Retina (tissue), 1 donor: Measurements from ENCODE around the gene PPP1R15B.

Source experiments
- DNase-seq: peaks from one replicate; pipeline ENCODE4 v3.0.0-alpha.2; 2016

PPP1R15B gene

GRCh38 chr1:204419064-204419403 is 7.4 kb upstream of the PPP1R15B start:
- no peak for DNase-seq

DNA sequence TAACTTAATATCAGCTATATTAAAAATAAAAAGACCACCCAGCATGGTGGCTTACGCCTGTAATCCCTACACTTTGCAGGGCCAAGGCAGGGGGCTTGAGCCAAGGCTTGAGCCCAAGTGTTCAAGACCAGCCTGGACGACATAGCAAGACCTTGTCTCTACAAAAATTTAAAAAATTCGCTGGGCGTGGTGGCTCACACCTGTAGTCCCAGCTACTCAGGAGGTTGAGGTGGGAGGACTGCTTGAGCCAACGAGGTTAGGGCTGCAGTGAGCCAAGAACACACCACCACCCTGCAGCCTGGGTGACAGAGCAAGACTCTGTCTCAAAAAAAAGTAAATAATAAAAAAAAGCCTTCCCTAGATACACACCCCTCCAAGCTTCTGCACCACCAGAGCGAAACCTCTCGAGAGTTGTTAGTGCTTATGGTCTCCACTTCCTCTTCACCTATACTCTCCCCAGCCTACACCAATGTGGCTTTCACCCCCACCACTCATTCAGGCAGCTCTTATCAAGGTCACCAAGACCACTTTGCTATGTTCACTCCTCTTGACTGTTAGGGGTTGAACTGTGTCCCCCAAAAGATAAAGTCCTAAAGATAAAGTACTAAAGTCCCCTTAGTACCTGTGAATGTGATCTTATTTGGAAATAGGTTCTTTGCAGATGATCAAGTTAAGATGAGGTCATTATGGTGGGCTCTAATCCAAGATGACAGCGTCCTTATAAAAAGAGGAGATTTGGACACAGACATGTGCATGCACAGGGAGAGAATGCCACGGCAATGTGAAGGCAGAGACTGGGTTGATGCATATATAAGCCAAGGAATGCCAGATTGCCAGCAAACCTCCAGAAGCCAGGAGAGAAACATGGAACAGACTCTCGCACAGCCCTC is 6.8 kb upstream of the PPP1R15B start:
- no peak for DNase-seq

DNA sequence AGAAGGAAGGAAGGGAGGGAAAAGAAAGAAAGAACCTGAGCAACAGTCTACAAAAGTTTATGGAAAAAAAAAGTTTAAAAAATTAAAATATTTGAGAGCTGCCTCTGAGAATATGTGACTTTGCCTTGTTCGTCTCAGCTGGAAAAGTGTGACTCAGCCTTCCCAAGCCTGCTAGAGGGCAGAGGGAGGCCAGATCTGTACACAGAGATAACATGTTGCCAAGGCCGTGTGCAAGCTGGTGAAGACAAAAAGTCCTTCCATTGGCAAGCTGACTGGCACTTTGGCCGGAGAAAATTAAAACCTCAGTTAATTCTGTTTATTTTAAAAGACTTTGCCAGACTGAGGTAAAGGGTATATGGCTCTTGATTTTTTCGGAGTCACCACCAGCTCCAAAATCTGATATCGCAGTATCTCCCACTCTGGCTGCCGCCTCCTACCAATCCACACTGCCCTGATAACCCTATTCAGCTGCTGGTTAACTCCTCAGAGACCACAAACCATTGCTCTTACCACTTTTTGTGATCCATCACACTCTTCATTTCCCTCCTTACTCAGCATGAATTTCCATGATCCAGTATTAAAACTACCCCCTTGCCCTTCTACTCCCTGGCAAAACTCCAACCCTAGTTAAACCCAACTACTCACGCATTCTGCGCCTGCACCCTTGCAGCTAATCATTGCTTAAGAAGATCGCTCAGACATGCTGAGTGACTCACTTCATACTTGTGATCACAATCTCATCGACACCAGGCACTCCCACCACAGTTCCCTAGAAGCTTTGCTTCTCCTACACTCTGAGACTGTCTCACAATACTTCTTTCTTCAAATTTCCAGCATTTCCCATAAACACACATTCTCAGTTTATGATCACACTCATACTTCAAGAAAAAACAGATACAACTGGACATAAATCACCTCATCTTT is 5.7 kb upstream of the PPP1R15B start:
- DNase-seq, result no peak

- no peak for DNase-seq
Measured at GRCh38 chr1:204416589-204417073, 5.0 kb upstream of the PPP1R15B start.

DNA sequence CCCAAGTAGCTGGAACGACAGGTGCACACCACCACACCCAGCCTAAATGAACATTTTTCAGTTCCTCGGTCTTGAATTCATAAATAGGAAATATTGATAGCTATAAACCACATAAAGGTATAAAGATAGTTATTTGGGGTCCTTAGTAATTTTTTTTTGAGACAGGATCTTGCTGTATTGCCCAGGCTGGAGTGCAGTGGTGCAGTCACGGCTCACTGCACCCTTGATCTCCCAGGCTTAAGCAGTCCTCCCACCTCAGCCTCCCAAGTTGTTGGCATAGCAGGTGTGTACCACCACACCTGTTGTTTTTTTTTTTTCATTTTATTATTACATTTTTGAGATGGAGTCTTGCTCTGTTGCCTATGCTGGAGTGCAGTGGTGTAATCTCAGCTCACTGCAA is 3.7 kb upstream of the PPP1R15B start:
- no peak for DNase-seq

DNA sequence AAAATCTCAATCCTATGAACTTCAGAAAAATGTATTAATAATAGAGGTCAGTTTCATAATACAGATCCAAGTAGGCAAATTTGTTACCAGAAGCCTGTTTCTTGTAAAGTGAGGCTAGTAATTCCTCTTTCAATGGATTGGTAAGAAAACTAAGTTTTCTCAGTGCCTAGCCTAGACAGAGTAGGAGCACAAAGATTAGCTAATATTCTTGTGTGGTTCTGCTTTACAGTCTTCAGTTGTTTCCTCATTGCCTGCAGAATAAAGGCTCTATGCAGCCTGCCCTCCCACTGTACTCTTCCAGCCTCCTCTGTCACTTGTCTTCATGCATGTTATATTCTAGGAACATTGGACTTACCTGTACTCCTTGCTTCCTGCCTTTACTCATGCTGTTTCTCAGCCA is 2.4 kb upstream of the PPP1R15B start:
- no peak for DNase-seq

- DNase-seq, result no peak
Measured at GRCh38 chr1:204413170-204413535, 1.5 kb upstream of the PPP1R15B start.

DNA sequence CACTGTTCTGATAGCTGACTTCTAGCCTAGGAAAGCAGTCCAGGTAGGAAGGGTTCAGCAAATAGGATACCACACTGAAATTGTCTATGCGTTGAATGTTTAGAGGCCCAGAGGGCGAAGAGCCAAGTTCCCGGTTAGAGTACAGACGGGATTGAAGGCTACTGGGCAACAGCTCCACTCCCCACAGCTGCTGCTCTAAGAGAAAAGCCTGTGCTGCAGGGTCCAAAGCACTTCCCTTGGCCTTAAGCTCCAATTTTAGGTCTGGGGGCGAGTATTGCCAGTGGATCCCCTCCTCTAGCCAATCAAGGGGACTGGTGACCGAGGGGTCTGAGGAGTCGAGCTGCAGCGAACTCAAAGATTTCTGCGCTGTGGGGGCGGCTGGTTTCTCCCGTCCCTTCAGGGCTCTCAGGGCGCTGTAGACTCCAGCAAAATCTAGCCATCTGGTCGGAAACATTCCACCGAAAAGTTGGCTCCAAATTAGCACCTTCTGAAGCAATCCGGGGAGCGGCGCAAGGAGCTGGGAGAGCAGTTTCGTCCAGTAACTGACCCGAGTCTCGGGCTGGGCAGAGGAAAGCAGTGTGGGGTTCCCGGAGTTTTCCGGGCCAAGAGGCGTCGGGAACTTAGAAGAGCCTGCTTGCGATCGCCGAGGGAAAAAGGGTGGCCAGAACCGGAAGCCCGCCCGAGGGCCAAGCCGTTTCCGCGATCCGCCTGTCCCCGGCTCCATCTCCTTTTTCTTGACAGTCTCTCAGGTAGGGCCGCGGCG is 748 bp downstream of the PPP1R15B start:
- no peak for DNase-seq

DNA sequence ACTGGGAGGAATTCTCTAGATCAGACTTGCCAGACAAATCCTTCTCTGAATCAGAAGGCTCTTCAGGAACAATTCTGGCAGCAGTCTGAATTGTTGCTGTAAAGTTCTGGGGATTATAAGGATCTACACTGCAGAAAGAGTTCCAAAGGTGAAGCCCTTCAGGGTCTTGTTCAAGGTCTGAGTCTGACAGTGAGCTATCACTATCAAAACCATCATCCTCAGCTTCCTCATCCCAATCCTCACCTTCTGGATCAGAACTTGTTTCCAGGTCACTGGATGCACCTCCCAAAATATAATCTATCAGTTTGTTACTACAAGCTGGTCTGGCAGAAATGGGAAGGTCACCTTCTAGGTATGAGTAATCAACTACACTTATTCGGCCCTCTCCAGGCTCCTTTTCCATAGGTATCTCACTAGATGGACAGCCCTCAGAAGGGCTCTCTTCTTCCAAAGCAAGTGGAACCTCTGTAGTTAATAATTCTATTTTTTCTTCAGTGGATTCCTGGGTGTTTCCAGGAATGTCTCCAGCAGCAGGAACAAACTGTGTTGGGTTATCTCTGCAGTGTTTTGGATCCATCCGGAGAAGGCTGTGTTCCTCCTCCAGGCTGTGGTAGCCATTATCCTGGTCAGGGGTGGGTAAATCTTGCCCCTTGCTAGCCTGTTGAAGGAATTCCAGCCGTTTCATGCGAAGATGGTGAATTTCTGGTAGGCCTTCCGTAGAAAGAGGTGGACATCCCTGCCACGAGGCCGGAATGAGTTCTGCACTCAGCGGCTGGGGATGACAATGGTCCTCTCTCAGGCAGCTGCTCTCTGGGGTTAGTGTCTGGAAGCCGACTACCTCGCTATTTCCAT is 1.6 kb downstream of the PPP1R15B start:
- no peak for DNase-seq

DNA sequence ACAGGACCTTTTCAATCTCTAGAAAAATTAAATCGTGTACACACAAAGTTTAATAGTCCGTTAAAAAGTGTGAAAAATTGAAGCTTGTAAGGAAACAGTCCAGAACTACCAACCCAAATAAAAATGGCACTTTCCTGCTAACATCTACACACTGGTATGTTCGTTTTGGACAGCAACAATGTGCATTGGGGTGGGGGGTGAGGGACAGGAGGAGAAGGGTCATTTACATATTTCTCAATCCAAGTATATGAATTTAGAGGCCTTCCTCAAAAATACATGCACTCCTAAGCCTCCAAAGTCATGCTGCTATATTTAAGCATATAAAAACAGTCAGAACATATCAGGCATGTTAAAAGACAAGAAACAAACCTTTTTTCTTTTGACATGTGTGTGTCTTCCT is 2.5 kb downstream of the PPP1R15B start:
- no peak for DNase-seq

DNA sequence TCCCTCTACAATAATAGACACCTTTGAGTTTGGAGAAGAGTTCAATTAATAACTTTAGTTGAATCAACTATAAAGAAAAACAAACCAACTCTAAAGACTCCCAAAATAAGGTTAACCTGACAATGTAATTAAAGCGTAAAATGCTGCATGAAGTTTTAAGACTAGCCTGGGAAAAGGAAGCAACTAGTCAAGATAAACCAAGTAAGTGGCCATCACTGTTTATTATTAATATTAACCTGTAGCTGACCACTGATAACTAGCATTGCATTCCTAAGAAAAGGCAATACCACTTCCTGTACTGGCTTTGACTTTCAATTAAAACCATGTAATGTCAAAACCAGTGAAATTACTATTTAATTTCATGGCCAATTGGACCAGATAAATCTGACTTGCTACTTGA is 3.0 kb downstream of the PPP1R15B start:
- DNase-seq, result no peak

DNA sequence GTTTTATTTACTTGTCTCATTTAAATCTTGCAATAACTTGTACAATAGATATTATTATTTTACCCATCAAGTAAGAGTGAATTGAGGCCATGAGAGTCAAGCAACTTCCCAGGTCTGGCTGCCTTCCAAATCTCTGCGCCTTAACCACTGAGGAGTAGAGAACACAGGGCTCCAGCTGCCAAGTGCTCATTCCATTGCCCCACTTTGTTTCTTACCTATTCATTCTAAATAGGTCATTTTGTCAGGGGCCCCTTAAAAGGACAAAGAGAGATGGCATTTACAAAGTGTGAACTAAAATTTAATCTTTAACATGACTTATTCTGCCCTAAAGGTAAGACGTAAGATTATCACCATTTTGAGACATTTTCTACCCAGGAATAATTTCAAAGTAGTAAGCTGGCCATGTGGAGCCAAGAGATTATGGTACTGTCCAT is 3.5 kb downstream of the PPP1R15B start:
- DNase-seq, result no peak

DNA sequence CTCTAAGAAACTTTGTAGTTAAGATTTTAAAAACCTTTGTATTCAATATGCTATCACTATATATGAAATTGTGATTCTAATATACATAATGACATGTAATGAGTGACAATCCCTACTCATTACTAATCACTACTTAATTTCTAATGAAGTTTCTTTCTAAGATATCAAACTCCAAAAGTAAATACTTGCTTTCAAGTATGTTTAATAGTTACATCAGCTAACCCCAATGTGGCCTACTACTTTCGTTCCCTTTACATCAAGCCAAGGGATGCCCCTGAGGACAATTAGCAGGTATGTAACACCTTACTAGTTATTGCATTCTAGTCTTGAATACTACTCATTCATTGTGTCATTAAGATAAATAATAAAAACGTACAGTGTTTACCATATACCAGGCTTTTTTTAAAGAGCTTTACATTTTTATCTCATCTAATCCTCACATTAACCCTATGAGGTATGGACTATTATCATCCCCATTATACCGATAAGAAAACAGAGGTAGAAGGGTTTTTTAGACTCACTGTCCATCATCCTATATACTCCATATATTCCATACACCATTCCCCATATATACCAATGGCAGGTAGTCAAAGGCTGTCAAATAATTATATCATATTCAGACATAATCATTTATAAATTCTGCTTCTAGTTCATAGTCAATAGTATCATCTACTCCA is 4.2 kb downstream of the PPP1R15B start:
- no peak for DNase-seq

DNA sequence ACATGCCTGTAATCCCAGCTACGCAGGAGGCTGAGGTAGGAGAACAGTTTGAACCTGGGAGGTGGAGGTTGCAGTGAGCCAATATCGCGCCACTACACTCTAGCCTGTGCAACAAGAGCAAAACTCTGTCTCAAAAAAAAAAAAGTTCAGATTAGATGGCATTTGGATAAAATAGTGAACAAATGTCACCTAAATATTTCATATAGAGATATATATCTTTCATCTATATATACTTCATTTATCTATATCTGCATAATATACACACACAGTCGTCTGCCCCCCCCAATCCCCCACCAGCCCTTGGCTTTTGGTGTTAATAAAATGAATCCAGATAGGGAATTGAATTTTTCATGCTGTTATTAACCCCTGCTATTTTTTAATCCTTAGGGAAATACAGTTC is 5.0 kb downstream of the PPP1R15B start:
- no peak for DNase-seq

GRCh38 chr1:204405988-204406387 is 5.6 kb downstream of the PPP1R15B start:
- DNase-seq, result no peak

DNA sequence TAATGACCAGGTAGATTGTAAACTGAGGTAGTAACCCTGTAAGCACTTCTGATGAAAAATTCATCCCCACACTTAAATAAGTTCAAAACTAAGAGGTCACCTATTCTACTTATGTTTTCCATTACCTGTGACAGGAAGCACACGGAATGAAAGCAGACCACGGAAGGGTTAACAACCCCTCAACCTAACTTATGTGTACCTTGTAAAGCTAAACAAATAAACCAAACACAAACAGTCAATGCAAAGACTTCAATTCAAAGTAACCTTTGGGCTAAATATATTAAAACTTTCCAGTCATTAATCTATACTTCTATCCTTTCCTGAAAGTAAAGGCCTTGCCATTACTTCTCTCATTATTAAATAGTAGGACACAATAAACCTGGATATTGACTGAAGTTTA is 7.0 kb downstream of the PPP1R15B start:
- no peak for DNase-seq

DNA sequence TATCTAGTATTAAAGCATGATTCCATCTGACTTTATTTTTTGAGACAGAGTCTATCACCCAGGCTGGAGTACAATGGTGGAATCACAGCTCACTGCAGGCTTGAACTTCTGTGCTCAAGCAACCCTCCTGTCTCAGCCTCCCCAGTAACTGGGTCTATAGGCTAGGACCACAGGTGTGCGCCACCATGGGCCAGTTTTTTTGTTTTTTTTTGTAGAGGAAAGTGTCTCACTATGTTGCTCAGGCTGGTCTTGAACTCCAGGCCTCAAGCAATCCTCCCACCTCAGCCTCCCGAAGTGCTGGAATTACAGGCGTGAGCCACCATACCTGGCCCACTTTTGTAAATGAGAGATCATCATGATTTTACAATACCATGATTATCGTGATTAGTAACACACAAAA is 9.2 kb downstream of the PPP1R15B start:
- no peak for DNase-seq

- DNase-seq, result no peak
Measured at GRCh38 chr1:204401730-204402129, 9.9 kb downstream of the PPP1R15B start.

GRCh38 chr1:204400882-204401510 is 10.6 kb downstream of the PPP1R15B start:
- DNase-seq, result no peak

- DNase-seq, result peak; percentile 61
Measured at GRCh38 chr1:204398197-204399125, 13.2 kb downstream of the PPP1R15B start.
